ENCODE measurements around the gene RUSF1. TPM values are rescaled to one million over a fixed set of nuclear protein-coding genes. Genes with fewer than 3 reads are reported as not detected.
"Not testable (repeated sequence)": the region's sequence is repeated elsewhere in the genome, so short reads cannot be mapped to it uniquely, and the experiment has no call there.

The RUSF1 gene
- total RNA-seq, 1 experiment from 2014 or later, result 59.3 TPM

DNA sequence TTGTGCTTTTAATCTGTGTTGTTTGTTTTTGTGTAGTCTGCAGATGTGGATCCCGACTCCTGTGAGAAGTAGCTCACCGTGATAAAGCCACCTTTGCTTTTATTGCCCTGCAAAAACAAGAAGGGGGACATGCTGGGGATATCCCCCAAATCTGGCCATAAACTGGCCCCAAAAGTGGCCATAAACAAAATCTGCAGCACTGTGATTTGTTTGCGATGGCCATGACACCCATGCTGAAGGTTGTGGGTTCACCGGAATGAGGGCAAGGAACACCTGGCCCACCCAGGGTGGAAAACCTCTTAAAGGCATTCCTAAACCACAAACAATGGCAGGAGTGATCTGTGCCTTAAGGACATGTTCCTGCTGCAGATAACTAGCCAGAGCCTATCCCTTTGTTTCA lies 34.6 kb upstream of the RUSF1 start:
- no peaks in the 10 kb centered on the region for H3K9me2 ChIP-seq (ENCODE audit: insufficient read depth)
- H3K27me3 ChIP-seq (ENCODE audit: insufficient read depth, low read length), result no peaks in the 10 kb centered on the region
- DNase-seq (ENCODE audit: low read depth, low spot score), result no peak
- no peaks in the 10 kb centered on the region for H3K4me1 ChIP-seq (ENCODE audit: control insufficient read depth in 1 of 2, insufficient read depth in 2 of 2, low read length in 2 of 2)
- H3K9me3 ChIP-seq (ENCODE audit: control insufficient read depth in 1 of 2, insufficient read depth in 1 of 2, low read depth in 1 of 2, low read length in 2 of 2), result no peaks in the 10 kb centered on the region; a peak in 1 of 4 replicates
- H3K4me3 ChIP-seq (replicated peaks in 1 of 2; ENCODE audit: low read depth in 1 of 2, low read length in 2 of 2), result no peak overlapping the region
- H3K79me2 ChIP-seq (ENCODE audit: insufficient read depth, low read length), result no peaks in the 10 kb centered on the region
- H3K27ac ChIP-seq (ENCODE audit: low read depth, low read length), result no peak overlapping the region
- BruUV-seq (replicated peaks), result no TSS peak
- intact Hi-C loops (cut with micrococcal nuclease), result no loop called here
- H3K4me2 ChIP-seq (ENCODE audit: low read length), result no peak overlapping the region
- ChIA-PET POLR2A (no interaction called here), RAD21 (ENCODE audit: low non-redundant PET in 1 of 2, low total read pairs in 2 of 2, uncharacterized antibody in 2 of 2, unreplicated experiment in 2 of 2) (no interaction called here), CTCF (no interaction called here)
- H4K20me1 ChIP-seq (ENCODE audit: insufficient read depth), result no peaks in the 10 kb centered on the region
- TF ChIP-seq CEBPB (IDR thresholded peaks at IDR 0.05; ENCODE audit: low read depth), result no peak
- TF ChIP-seq EGR1 (IDR thresholded peaks at IDR 0.05; ENCODE audit: low read depth), result no peak
- TF ChIP-seq, protein P1, sequence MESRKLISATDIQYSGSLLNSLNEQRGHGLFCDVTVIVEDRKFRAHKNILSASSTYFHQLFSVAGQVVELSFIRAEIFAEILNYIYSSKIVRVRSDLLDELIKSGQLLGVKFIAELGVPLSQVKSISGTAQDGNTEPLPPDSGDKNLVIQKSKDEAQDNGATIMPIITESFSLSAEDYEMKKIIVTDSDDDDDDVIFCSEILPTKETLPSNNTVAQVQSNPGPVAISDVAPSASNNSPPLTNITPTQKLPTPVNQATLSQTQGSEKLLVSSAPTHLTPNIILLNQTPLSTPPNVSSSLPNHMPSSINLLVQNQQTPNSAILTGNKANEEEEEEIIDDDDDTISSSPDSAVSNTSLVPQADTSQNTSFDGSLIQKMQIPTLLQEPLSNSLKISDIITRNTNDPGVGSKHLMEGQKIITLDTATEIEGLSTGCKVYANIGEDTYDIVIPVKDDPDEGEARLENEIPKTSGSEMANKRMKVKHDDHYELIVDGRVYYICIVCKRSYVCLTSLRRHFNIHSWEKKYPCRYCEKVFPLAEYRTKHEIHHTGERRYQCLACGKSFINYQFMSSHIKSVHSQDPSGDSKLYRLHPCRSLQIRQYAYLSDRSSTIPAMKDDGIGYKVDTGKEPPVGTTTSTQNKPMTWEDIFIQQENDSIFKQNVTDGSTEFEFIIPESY (IDR thresholded peaks at IDR 0.05; ENCODE audit: extremely low read depth, insufficient replicate concordance, low read length), result no peak
- TF ChIP-seq EZH2 (IDR thresholded peaks at IDR 0.05), result no peak
- TF ChIP-seq, protein P2, sequence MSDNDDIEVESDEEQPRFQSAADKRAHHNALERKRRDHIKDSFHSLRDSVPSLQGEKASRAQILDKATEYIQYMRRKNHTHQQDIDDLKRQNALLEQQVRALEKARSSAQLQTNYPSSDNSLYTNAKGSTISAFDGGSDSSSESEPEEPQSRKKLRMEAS (IDR thresholded peaks at IDR 0.05), result no peak
- TF ChIP-seq POLR2A (IDR thresholded peaks at IDR 0.05; ENCODE audit: borderline replicate concordance, extremely low read depth, insufficient read depth, insufficient read length), result no peak
- TF ChIP-seq RAD21 (IDR thresholded peaks at IDR 0.05; ENCODE audit: low read depth), result no peak
- TF ChIP-seq, protein P3, sequence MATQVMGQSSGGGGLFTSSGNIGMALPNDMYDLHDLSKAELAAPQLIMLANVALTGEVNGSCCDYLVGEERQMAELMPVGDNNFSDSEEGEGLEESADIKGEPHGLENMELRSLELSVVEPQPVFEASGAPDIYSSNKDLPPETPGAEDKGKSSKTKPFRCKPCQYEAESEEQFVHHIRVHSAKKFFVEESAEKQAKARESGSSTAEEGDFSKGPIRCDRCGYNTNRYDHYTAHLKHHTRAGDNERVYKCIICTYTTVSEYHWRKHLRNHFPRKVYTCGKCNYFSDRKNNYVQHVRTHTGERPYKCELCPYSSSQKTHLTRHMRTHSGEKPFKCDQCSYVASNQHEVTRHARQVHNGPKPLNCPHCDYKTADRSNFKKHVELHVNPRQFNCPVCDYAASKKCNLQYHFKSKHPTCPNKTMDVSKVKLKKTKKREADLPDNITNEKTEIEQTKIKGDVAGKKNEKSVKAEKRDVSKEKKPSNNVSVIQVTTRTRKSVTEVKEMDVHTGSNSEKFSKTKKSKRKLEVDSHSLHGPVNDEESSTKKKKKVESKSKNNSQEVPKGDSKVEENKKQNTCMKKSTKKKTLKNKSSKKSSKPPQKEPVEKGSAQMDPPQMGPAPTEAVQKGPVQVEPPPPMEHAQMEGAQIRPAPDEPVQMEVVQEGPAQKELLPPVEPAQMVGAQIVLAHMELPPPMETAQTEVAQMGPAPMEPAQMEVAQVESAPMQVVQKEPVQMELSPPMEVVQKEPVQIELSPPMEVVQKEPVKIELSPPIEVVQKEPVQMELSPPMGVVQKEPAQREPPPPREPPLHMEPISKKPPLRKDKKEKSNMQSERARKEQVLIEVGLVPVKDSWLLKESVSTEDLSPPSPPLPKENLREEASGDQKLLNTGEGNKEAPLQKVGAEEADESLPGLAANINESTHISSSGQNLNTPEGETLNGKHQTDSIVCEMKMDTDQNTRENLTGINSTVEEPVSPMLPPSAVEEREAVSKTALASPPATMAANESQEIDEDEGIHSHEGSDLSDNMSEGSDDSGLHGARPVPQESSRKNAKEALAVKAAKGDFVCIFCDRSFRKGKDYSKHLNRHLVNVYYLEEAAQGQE (IDR thresholded peaks at IDR 0.05; ENCODE audit: low read depth), result no peak
- no peak overlapping the region for H3K9ac ChIP-seq (ENCODE audit: low read length)
- H2AFZ ChIP-seq (ENCODE audit: low read depth, low read length, poor library complexity, severe bottlenecking), result no peak overlapping the region
- H3K36me3 ChIP-seq (ENCODE audit: control insufficient read depth in 1 of 2, insufficient read depth in 2 of 2, low read length in 2 of 2), result no peaks in the 10 kb centered on the region
- no peak for ATAC-seq

DNA sequence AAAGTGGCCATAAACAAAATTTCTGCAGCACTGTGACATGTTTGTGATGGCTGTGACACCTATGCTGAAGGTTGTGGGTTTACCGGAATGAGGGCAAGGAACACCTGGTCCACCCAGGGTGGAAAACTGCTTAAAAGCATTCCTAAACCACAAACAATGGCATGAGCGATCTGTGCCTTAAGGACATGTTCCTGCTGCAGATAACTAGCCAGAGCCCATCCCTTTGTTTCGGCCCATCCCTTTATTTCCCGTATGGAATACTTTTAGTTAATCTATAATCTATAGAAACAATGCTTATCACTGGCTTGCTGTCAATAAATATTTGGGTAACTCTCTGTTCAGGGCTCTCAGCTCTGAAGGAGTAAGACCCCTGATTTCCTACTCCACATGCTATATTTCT lies 31.6 kb upstream of the RUSF1 start:
- DNase-seq (ENCODE audit: low read depth, low spot score), result not testable (repeated sequence)

DNA sequence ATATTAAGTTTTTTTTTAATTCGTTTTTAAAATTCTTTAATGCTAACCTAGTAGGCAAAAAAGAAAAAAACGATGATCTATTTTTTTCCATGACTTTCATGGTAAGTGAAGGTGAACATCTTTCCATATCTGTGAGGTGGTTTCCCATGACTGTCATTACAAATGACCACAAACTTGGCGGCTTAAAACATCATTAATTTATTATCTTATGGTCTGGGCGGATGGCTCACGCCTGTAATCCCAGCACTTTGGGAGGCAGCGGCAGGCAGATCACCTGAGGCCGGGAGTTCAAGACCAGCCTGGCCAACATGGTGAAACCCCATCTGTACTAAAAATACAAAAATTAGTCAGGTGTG lies 30.0 kb upstream of the RUSF1 start:
- BruUV-seq (replicated peaks), result not testable (repeated sequence)

More for the DNA sequence above, 31.6 kb upstream of the RUSF1 start:
- H3K4me3 ChIP-seq (replicated peaks in 1 of 2; ENCODE audit: low read depth in 1 of 2, low read length in 2 of 2); intact Hi-C loops (cut with micrococcal nuclease); POLR2A ChIA-PET; H3K9ac ChIP-seq (ENCODE audit: low read length); H3K79me2 ChIP-seq (ENCODE audit: insufficient read depth, low read length); ATAC-seq; H3K27me3 ChIP-seq (ENCODE audit: insufficient read depth, low read length); H4K20me1 ChIP-seq (ENCODE audit: insufficient read depth); H3K4me2 ChIP-seq (ENCODE audit: low read length); RAD21 ChIA-PET (ENCODE audit: low non-redundant PET in 1 of 2, low total read pairs in 2 of 2, uncharacterized antibody in 2 of 2, unreplicated experiment in 2 of 2); H3K9me2 ChIP-seq (ENCODE audit: insufficient read depth); H3K36me3 ChIP-seq (ENCODE audit: control insufficient read depth in 1 of 2, insufficient read depth in 2 of 2, low read length in 2 of 2); H3K9me3 ChIP-seq (ENCODE audit: control insufficient read depth in 1 of 2, insufficient read depth in 1 of 2, low read depth in 1 of 2, low read length in 2 of 2); H2AFZ ChIP-seq (ENCODE audit: low read depth, low read length, poor library complexity, severe bottlenecking); CTCF ChIA-PET; H3K4me1 ChIP-seq (ENCODE audit: control insufficient read depth in 1 of 2, insufficient read depth in 2 of 2, low read length in 2 of 2); H3K27ac ChIP-seq (ENCODE audit: low read depth, low read length); BruUV-seq (replicated peaks): not testable (repeated sequence)

More for the DNA sequence above, 30.0 kb upstream of the RUSF1 start:
- H3K4me1 ChIP-seq (ENCODE audit: control insufficient read depth in 1 of 2, insufficient read depth in 2 of 2, low read length in 2 of 2); H3K27me3 ChIP-seq (ENCODE audit: insufficient read depth, low read length); H3K79me2 ChIP-seq (ENCODE audit: insufficient read depth, low read length); H3K4me3 ChIP-seq (replicated peaks in 1 of 2; ENCODE audit: low read depth in 1 of 2, low read length in 2 of 2); H3K36me3 ChIP-seq (ENCODE audit: control insufficient read depth in 1 of 2, insufficient read depth in 2 of 2, low read length in 2 of 2); ATAC-seq; CTCF ChIA-PET; H3K9me3 ChIP-seq (ENCODE audit: control insufficient read depth in 1 of 2, insufficient read depth in 1 of 2, low read depth in 1 of 2, low read length in 2 of 2); DNase-seq (ENCODE audit: low read depth, low spot score); H3K4me2 ChIP-seq (ENCODE audit: low read length); H4K20me1 ChIP-seq (ENCODE audit: insufficient read depth); RAD21 ChIA-PET (ENCODE audit: low non-redundant PET in 1 of 2, low total read pairs in 2 of 2, uncharacterized antibody in 2 of 2, unreplicated experiment in 2 of 2); H3K27ac ChIP-seq (ENCODE audit: low read depth, low read length); H2AFZ ChIP-seq (ENCODE audit: low read depth, low read length, poor library complexity, severe bottlenecking); intact Hi-C loops (cut with micrococcal nuclease); POLR2A ChIA-PET; H3K9me2 ChIP-seq (ENCODE audit: insufficient read depth); H3K9ac ChIP-seq (ENCODE audit: low read length): not testable (repeated sequence)

All from HCT116 (cell line).